ENCODE measurements around the gene LRG1.
"Not testable (repeated sequence)": the region's sequence is repeated elsewhere in the genome, so short reads cannot be mapped to it uniquely, and the experiment has no call there.

LRG1 gene

GRCh38 chr19:4575267-4576015 is 35.6 kb upstream of the LRG1 start:
- DNase-seq = peak; percentile 98

DNA sequence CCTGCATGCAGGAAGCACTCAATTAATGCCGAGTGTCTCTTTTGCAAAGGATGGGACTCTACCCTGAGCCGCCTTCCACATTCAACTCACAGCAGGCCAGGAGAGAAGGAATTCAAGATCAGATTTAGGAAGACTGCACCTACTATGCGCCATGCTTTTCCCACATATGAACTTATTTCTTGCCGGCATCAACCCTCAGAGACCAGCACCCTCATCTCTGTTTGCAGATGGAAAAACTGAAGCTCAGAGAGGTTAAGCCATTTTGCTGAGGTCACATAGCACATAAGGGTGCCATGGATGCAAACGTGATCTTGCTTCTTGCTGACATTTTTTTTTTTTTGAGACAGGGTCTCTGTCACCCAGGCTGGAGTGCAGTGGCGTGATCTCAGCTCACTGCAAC is 33.8 kb upstream of the LRG1 start:
- no peak for DNase-seq

DNA sequence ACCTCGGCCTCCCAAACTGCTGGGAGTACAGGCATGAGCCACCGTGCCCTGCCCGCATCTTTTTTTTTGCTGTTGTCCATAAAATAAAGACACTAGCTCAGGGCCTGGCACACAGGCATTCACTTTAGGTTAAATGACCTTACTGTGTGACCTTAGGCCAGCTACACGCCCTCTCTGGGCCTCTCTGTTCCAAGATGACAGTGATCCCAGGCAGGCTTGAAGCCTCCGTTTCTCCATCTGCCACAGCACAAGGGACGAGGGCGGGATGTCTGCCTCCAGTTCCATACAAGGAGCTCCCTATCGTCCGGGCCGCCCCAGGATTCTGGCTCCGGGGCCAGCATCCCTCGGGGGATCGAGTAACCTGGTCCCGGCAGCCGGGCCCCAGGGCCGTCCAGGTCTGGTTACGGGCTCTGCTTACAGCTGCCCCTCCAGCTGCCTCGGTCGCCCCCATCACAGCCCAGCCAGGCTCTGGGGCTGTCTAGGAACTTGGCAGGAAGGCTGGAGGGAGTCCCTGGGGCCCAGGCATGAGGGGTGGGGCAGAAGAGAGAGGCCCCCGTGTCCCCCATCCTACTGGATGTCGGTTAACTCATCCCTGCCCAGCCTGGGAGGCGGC is 31.6 kb upstream of the LRG1 start:
- DNase-seq = peak; percentile 48

- no peak for DNase-seq
Observed at GRCh38 chr19:4570916-4571304, 31.1 kb upstream of the LRG1 start.

- no peak for DNase-seq
Observed at GRCh38 chr19:4570402-4570801, 30.6 kb upstream of the LRG1 start.

GRCh38 chr19:4568886-4569285 is 29.1 kb upstream of the LRG1 start:
- DNase-seq = no peak

DNA sequence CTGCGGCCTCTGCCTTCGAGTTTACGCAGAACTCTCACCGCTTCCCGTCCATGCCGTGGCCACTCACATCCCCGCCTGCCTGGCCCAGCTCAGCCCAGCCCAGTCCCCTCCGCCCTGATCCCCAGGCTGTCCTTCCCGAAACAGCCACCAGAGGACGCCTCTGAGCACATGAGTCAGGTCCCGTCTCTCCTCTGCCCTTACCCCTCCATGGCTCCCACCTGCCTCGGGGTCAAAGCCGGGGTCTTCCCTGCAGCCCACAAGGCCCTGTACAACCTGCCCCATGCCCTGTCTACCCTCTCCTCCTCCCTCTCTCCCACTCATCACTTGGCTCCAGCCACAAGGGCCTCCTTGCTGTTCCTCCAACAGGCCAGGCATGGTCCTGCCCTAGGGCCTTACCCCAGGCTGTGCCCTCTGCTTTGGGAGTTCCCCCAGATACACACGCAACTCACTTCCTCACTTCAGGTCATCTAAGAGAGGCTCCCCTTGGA is 27.8 kb upstream of the LRG1 start:
- DNase-seq = peak; percentile 51

DNA sequence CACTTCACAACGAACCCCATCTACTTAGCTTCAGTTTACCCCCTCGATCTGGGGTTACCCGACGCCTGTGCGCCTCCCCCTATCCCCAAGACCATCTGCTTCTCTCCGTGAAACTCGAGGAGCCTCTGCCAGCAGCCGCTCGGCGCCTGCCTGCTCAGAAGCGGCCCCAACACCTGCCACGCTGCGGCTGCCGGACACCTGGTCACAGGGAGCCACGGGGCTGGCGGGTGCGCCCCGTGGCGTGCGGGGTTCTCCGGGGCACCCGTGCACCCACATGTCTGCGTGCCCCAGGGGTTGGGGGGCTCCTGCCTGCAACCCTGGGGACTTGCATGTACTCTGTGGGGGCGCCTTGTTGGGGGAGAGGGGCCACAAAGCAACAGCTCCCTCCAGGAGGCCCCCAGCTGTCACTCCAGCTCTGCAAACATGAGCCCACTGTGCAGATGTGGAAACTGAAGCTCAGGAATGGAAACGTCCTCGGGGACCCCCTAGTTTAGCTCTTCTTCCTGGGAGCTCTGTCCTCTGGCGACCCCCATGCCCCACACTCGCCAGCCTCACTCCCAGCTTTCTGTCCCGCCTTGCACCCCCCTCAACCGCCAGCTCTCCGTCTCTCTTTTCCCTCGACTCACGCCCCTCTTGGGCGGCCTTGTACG is 26.7 kb upstream of the LRG1 start:
- no peak for DNase-seq

GRCh38 chr19:4563562-4563961 is 23.7 kb upstream of the LRG1 start:
- not testable (repeated sequence) for DNase-seq

DNA sequence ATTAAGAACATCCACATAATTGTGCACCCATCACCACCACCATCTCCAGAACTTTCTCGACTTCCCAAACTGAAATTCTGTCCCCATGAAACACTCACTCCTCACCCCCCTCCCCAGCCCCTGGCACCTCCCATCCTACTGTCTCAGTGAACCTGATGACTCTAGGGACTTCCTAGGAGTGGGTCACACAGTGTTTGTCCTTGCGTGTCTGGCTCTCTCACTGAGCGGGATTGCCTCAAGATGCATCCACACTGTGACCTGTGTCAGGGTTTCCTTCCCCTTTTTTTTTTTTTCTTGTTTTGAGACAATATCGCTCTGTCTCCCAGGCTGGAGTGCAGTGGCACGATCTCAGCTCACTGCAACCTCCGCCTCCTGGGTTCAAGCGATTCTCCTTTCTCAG is 22.2 kb upstream of the LRG1 start:
- not testable (repeated sequence) for DNase-seq

DNA sequence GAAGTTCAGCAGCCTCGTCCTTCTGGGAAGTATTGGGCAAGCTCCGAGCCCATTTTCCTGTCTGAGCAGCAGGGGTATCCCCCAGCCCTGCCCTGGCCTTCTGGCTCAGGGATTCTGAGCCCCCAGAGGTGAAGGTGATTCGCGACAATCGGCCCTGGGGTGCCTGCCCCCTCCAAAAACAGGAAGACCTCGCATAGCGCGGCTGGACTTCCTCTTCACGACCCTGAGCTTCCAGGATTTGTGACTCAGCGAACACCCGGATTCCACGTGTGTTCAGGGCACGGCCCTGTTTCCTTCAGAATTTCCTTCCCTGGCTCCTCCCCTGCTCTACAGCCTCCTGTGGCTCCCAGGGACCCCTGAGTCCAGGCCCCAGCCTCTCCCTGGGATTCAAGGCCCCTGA is 19.7 kb upstream of the LRG1 start, which contains the start of gene SEMA6B:
Gene SEMA6B, minus strand, starts transcription at position 116 of the 400 bp plus-strand sequence. CDS start 1,227 bp downstream, outside the sequence.
- no peak for DNase-seq

GRCh38 chr19:4557971-4558941 is 18.4 kb upstream of the LRG1 start:
- no peak for DNase-seq

DNA sequence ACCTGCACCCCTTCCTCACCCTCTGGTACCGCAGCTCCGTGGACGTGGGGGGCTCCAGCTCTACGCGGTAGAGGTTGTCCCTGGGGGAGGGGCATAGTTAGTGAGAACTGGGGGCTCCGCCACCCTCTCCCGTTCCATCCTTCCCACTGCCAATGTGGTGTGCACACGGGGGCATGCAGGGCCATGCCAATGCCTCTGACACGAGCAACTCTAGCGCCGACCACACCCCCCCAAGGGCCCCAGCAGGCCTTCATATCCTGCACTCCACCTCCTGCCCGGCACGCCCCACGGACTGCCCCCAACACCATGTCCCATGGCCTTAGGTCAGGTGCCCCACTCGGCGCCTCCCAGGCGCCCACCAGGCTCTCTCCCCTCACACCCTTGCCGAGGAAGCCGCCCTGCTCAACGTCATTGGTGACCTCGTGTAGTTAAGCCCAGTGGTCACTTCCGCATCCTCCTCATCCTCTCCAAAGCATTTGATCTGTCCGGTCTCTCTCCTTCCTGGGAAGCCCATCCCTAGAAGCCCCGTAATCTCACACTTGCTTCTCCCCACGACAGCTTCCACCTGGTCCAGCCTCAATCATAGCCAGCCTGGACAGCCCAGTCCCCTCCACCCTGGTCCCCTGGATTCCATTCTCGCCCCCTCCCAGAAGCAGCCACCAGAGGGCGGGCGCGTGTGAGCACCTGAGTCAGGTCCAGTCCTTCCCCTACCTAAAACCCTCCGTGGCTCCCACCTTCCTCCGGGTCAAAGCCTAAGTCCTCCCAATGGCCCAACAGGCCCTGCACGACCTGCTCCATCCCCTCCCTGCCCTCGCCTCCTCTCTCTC is 17.5 kb upstream of the LRG1 start:
- DNase-seq = no peak

GRCh38 chr19:4556597-4557127 is 16.8 kb upstream of the LRG1 start:
- DNase-seq = peak; percentile 20

DNA sequence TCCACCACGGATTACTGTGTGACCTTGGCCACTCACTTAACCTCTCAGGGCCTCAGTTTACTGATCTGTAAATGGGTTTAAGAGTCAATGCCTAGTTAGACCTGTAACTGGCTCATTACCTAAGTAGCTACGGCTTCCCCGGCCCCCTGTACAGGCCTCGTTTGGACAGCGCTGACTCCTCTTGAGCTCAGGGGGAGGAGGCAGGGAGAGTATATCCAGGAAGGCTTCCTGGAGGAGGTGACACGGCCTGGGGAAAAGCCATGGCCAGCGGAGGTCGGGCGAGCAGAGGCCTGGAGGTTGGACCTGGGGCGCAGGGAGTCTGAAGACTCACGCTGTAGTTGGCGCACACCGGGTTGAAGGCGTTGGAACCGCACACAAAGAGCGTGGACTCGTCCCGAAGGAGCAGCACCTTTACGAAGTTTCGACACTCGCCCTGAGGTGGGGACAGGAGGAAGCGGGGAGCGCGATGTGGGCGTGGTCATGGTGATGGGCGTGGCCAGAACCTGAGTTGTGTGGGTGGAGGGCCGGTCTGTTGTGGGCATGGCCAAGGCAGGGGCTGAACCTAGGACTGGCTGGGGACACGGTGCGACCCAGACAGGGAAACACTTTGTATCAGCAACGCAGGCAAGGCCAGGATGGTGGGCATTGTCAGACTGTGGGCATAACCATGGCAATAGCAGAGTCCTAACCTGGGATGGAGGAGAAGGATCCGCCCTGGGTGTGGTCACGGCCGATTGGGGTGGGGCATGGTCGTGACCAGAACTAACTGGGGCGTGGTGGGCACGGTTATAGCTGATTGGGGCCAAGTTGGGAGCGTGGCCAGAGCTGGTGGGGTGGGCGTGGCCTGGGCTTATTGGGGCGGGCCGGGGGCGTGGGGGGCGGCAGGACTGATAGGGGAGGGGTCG is 16.1 kb upstream of the LRG1 start:
- no peak for DNase-seq

DNA sequence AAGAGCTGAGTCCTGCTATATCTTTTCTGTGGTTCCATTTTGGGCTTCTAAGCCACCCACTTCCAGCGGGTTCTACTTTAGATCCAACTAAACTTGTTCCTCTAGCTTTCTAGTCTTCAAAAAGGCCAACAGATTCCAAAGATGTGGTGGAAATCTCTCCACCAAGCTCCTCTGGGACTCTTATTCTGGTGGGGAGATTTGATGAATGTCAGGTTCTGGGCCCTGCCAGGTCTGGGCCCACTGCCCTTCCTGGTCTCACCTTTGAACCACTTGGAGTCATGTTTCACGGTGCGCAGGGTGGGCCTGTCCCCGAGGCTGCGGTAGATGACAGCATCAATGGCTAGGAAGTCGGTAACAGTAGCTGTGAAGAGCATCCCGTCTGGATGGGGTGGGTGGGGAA is 14.9 kb upstream of the LRG1 start:
- no peak for DNase-seq

DNA sequence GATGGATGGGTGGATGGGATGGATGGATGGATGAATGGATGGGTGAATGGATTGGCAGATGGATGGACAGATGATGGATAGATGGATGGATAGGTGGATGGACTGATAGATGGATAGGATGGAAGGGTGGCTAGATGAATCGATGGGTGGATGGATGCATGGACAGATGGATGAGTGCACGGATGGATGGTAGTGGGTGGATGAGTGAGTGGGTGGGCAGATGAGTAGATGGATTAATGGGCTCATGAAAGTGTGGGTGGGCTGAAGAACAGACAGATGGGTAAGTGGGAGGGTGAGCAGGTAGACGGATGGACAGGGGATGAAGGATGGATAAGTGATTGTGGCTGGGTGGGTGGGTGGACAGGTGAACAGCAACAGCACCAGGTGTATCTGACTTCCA is 13.9 kb upstream of the LRG1 start:
- no peak for DNase-seq

- no peak for DNase-seq
Observed at GRCh38 chr19:4553092-4553695, 13.4 kb upstream of the LRG1 start.

GRCh38 chr19:4552525-4552819 is 12.6 kb upstream of the LRG1 start:
- no peak for DNase-seq

GRCh38 chr19:4550479-4551050 is 10.7 kb upstream of the LRG1 start:
- no peak for DNase-seq

Measured in fibroblast of skin of scalp (primary cell).